ENCODE results near the gene MYO1E.
A peak's percentile ranks its signal among the peaks of the same experiment; 100 is the strongest.
"Not testable (repeated sequence)": the region's sequence is repeated elsewhere in the genome, so short reads cannot be mapped to it uniquely, and the experiment has no call there.

Gene MYO1E

DNA sequence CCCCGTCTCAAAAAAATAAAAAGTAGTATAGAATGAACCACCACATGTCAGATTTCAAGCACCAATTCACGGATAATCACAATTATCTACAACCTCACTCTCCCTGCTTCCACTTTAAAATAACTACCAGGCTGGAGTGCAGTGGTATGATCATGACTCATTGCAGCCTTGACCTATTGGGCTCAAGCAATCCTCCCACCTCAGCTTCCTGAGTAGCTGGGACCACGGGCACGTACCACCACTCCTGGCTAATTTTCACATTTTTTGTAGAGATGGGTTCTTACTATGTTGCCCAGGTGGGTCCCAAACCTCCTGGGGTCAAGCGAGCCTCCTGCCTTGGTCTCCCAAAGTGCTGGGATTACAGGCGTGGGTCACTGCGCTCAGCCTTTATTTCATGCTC lies 204.1 kb downstream of the MYO1E start:
- H3K4me3 Mint-ChIP-seq = no peak overlapping the region
- H3K4me1 Mint-ChIP-seq = peaks cover 16% of the 10 kb centered on the region

DNA sequence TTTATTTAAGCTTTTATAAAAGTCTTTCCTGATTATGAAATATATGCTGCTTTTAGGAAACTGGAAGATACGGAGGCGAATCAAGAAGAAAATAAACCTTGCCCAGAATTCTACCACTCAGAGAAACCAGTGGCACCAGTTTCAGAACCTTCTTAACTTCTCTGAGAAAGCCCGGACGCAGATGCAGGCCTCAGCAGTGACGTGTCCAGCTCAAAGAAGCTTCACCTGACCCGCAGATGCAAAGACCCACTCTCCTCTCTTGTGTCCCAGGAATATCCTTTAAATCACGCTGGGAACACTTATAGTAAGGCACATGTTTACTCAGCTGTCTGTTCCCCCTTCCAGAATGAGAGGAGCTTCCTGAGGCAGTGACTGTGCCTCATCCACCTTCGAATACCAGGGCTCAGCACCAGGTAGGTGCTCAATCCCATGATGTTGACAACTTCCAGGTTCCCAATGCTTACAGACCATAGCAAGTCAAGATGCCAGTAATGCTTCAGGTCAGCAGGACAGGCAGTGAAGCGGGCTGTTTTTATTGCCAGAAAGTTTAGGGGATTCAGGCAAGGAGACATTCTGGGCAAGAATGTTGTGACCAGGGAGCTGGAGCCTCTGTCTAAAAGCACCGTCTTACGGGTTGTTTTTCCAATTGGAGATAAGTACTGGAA lies 205.9 kb downstream of the MYO1E start:
- Mint-ChIP-seq H3K9me3 (no peaks in the 10 kb centered on the region), H3K36me3 (ENCODE audit: low read depth) (peaks cover 34% of the 10 kb centered on the region), H3K4me3 (no peak overlapping the region), H3K27me3 (ENCODE audit: low read depth) (no peaks in the 10 kb centered on the region), H3K27ac (peak overlapping the region in 1 of 3 experiments; percentile 7), H3K4me1 (peaks cover 25% of the 10 kb centered on the region)
- TF ChIP-seq, protein P1, sequence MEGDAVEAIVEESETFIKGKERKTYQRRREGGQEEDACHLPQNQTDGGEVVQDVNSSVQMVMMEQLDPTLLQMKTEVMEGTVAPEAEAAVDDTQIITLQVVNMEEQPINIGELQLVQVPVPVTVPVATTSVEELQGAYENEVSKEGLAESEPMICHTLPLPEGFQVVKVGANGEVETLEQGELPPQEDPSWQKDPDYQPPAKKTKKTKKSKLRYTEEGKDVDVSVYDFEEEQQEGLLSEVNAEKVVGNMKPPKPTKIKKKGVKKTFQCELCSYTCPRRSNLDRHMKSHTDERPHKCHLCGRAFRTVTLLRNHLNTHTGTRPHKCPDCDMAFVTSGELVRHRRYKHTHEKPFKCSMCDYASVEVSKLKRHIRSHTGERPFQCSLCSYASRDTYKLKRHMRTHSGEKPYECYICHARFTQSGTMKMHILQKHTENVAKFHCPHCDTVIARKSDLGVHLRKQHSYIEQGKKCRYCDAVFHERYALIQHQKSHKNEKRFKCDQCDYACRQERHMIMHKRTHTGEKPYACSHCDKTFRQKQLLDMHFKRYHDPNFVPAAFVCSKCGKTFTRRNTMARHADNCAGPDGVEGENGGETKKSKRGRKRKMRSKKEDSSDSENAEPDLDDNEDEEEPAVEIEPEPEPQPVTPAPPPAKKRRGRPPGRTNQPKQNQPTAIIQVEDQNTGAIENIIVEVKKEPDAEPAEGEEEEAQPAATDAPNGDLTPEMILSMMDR (IDR thresholded peaks at IDR 0.05; ENCODE audit: unreplicated experiment in 3 of 3) = no peak

More for the DNA sequence above, 204.1 kb downstream of the MYO1E start:
- Mint-ChIP-seq H3K27ac (no peak overlapping the region), H3K27me3 (ENCODE audit: low read depth) (no peaks in the 10 kb centered on the region), H3K9me3 (no peaks in the 10 kb centered on the region), H3K36me3 (ENCODE audit: low read depth) (peaks cover 35% of the 10 kb centered on the region)
- TF ChIP-seq, protein P1 (IDR thresholded peaks at IDR 0.05; ENCODE audit: unreplicated experiment in 3 of 3) = no peak

DNA sequence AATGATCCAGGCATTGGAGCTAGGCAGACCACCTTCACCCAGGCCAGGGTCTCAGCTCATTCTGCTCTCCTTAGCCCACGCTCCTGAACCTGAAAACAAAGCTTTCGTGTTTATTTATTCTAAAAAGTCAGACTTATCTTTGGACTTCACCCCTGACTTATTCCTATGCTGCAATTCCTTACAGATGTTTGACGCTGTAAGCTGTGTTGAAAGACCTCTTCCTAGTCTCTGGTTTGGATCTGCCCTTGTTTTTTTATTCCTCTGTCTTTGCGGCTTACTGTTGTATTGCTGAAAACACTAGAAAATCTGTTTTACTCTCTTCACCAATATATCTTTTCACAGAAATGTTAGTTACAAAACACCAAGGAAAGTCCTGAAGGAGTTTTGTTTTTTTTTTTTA lies 206.5 kb downstream of the MYO1E start:
- Mint-ChIP-seq H3K4me1 (peaks cover 25% of the 10 kb centered on the region), H3K36me3 (ENCODE audit: low read depth) (peaks cover 31% of the 10 kb centered on the region), H3K4me3 (no peak overlapping the region), H3K27ac (peak overlapping the region in 2 of 3 experiments; percentile 3 to 7), H3K9me3 (no peaks in the 10 kb centered on the region), H3K27me3 (ENCODE audit: low read depth) (no peaks in the 10 kb centered on the region)
- TF ChIP-seq, protein P1 (IDR thresholded peaks at IDR 0.05; ENCODE audit: unreplicated experiment in 3 of 3) = no peak

DNA sequence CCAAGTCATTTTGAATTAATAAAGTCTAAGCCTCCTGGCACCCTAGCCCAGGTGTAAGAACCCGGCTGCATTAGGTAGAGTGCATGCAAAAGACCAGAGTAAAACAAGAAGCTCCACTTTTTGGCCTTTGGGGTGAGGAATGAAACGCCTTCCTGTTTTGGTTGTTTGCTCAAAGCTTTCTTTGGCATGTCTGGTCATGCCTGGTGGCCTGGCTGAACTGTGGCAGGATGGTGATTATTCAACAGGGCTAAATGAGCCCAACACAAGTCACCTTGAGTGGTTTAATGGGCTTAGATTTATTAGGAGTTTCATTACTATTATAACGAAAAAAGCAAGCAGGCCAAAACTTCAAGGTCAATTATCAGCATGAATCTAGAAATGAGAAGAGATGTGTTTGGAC lies 206.9 kb downstream of the MYO1E start:
- H3K27me3 Mint-ChIP-seq (ENCODE audit: low read depth) = no peaks in the 10 kb centered on the region
- peaks cover 29% of the 10 kb centered on the region for H3K36me3 Mint-ChIP-seq (ENCODE audit: low read depth)
- TF ChIP-seq, protein P1 (IDR thresholded peaks at IDR 0.05; ENCODE audit: unreplicated experiment in 3 of 3) = no peak

DNA sequence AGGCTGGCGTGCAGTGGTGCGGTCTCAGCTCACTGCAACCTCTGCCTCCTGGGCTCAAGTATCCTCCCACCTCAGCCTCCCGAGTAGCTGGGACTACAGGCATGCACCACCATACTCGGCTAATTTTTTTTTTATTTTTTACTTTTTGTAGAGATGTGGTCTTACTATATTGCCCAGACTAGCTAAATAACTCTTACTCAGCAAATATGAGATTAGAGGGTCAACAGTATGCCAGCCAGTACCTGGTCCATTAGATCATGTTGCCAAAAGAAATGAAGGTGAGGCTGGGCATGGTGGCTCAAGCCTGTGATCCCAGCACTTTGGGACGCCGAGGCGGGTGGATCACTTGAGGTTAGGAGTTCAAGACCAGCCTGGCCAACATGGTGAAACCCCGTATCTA lies 210.6 kb downstream of the MYO1E start:
- not testable (repeated sequence) for H3K27me3 Mint-ChIP-seq (ENCODE audit: low read depth); H3K4me3 Mint-ChIP-seq; H3K9me3 Mint-ChIP-seq; H3K27ac Mint-ChIP-seq
- Mint-ChIP-seq H3K36me3 (ENCODE audit: low read depth) (peaks cover 40% of the 10 kb centered on the region), H3K4me1 (peaks cover 42% of the 10 kb centered on the region)

More for the DNA sequence above, 206.9 kb downstream of the MYO1E start:
- Mint-ChIP-seq H3K9me3 (no peaks in the 10 kb centered on the region), H3K27ac (peak overlapping the region in 2 of 3 experiments; percentile 7 to 25), H3K4me1 (peaks cover 25% of the 10 kb centered on the region), H3K4me3 (no peak overlapping the region)

DNA sequence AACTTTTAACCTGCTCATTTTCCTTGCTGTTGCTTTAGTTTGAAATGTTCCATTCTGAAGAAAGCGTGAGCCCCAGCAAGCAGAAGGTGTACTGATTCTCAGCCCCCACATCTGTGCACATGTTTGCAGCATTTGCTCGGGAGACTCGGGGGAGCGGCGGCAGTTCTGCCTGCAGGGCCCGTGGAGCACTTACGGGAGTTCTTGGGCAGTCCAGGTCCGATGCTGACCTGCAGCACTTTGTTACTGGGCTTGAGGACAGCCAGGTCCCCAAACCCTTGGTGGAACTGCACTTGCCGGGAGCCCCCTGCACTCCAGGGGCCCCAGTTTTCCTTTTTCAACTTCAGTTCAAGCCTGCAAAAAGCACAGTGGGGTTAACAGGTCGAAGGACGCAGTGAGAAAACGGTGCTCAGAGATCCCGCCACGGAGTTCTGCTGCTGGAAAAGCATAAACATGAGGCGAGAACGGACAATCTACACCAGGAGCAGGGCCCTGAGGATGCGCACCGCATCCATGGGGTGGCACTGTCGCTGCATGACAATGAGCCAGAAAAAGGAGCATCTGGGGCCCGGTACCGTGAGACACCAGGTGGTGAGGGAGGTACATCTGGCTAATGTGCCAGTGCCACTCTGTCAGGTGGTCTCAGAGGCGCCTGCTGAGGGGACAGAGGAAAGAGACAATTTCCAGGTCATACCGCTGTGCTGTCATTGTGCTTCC lies 211.6 kb downstream of the MYO1E start:
- Mint-ChIP-seq H3K36me3 (ENCODE audit: low read depth) (peaks cover 36% of the 10 kb centered on the region), H3K4me3 (no peak overlapping the region), H3K9me3 (no peaks in the 10 kb centered on the region), H3K4me1 (peaks cover 35% of the 10 kb centered on the region), H3K27ac (peak overlapping the region in 1 of 3 experiments; percentile 9), H3K27me3 (ENCODE audit: low read depth) (no peaks in the 10 kb centered on the region)
- TF ChIP-seq, protein P1 (IDR thresholded peaks at IDR 0.05; ENCODE audit: unreplicated experiment in 3 of 3) = peak; percentile 35 to 61 (median 43)

Data from nephron (organoid).